GM19452 (cell line): Measurements from ENCODE around the gene ANKRD60.

Experiments
- ATAC-seq: cut with Tn5 transposase; IDR thresholded peaks from one replicate; pipeline ENCODE4 v1.9.1; 2021; ENCODE audit not compliant: unreplicated experiment

The ANKRD60 gene

GRCh38 chr20:58224974-58225373 is 3.5 kb downstream of the ANKRD60 start:
- ATAC-seq, result no peak

DNA sequence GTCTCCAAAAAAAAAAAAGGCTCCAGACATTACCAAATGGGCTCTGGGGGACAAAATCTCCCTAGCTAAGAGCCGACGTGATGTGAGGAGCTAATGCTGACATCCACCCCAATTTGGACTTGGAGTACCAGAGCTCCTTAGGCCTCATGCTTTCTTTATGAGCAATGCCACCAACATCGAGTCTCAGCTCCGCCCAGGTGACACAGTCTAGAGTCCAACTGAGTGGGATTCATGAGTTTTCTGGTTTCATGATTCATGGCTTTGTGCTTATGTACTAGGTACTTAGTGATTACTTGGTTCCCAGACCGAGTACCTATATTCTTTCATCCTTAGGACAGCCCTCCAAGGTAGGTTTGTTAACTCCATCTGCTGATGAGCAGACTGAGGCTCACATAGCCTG is 4.4 kb downstream of the ANKRD60 start:
- no peak for ATAC-seq

- no peak for ATAC-seq
Measured at GRCh38 chr20:58223358-58223941, 5.0 kb downstream of the ANKRD60 start.

DNA sequence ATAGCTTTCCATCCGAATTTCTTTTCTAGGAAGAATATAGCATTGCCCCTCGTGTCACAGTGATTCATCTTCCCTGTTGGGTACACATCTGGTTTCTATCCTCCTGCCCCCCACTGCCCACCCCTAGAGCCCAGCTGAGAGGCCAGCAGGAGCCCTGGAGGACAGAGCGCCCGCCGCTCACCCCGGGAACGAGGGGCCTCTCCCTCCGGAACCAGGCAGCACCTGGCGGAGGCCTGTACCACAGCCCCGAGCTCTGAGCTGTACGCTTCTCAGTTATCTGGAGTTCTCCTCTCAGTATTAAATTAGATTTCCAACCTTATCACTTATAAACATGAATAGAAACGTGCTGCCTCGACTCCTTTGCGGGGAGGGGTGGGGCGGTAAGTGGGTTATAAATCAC is 6.0 kb downstream of the ANKRD60 start:
- no peak for ATAC-seq

DNA sequence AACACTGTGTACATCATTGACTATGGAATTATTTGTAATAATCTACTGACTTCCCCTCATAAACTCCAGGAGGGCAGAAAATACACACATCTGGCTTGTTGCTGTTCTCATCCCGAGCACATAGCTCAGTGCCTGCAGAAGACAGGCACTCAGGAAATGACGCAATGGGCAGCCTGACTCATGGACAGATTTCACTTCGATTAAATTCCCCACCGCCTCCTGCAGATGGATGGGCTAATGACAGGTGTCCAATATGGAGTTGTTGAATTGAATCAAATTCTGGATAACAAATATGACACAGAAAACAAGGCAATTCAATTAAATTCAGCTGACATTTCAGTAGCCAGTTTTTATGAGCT is 9.1 kb downstream of the ANKRD60 start:
- ATAC-seq, result no peak

DNA sequence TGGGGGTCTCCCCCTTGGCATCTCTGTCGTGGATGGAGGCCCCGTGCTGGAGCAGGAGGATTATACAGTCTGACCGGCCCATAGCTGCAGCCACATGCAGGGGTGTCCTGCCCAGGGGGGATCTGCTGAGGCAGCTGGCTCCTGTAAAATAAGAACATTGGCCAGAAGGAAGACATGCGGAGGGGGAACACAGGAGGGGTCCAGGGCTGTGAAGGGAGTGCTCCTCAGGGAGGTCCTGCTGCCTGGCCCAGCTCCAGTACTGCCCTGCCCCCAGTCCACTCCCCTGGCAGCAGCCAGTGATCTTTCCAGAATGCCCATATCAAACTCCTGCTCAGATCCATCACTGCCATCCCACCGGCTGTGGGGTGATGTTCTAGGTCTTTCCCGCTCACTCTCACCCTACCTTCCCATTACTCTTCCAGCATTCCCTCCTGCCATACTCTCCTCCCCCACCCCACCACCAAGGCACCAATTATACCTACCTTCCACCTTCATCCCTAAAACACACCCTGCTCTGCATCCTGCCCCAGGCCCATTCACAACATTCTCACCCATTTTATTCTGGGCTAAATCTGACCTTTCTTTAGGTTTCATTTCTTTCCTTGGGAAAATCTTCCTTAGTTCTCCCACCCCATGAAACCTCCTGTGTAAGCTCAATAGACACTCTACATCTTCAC is 9.7 kb downstream of the ANKRD60 start:
- no peak for ATAC-seq

DNA sequence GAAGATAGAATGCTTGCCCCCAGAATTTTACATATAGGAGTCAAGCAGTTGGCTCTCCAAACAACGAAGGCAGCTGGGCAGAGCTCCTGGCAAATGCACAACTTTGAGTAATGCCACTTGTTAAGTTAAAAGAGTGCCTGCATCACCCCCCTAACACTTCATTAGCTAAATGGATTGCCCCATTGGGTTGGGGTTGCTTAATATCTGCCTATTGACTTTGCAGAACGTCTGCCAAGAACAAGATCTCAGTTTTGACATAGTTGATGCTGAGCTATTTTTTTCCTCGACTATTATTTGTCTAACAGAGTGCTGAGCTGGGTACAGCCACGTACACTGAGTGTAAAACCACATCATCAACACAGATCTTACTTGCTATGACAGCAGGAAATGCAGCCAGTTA is 12.1 kb downstream of the ANKRD60 start:
- no peak for ATAC-seq

DNA sequence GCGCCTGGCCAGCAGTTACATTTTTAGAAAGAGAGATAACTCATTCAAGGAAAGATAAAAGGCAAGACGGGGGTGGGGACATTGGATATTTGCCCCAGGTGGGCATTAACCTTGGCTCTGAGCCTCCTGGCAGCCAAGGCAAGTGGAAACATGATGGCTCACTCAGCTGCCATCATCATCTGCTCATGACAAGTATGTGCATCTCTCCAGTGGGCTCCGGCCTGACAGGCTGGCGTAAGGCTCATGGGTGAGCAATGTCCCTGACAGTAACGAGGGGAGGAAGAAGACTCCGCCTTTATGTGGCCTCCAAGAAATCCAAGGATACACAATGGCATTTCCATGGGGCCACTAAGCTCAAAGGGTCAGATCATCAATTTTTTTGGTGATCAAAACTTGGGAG is 13.3 kb downstream of the ANKRD60 start:
- no peak for ATAC-seq

- no peak for ATAC-seq
Measured at GRCh38 chr20:58214310-58214709, 14.1 kb downstream of the ANKRD60 start.

DNA sequence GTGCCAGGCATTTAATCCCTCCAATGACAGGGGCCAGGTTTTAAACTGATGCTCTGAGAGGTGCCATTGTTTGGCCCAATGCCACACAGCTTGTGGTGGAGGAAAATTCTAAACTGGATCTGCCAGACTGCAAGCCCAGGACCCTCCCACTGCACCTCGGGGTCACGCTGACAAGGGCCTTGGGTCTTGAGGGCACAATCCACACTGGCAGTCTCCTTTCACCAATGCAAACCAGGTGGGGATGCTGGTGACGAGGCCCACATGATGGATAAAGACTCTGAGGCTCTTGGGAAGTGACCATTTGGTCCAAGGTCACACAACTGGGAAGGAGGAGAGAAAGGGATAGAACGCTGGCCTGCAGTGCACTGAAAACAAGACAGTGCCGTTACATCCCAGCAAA is 14.7 kb downstream of the ANKRD60 start:
- ATAC-seq, result no peak

DNA sequence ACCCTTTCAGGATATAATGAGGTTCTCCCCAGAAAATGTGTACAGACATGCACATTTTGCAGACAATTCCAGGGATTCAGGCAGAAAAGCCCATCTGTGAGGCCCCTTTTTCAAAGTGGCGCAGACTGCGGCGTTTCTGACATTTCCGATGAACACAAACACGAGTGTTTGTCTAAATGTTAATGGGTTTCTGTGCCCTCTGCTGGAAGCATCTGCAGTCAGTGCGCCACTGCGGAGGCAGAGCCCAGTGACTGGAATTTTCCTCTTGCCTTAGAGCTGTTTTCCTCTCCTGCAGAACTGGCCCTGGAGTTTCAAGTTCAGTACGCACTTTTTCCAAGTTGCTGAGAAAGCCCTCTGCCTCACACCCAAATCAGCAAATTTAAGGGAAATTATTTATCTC is 15.3 kb downstream of the ANKRD60 start:
- ATAC-seq, result no peak

GRCh38 chr20:58212636-58213035 is 15.8 kb downstream of the ANKRD60 start:
- no peak for ATAC-seq

DNA sequence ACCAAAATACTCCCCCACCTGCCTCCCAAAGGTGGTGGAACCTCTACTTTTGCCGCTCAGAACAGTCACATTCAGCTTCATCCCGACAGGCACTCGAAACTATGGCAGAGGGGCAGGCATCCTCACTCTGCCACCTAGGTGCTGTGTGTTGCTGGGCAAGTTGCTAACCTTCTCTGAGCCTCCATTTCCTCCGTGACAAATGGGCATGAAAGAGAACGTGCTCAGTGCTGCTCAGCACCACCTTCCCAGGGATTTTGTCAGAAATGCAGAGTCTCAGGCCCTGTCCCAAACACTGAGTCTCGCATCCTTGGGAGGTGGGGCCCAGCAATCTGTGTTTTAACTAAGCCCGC is 18.1 kb downstream of the ANKRD60 start:
- ATAC-seq, result no peak

- peak; percentile 76 for ATAC-seq
Measured at GRCh38 chr20:58209652-58210397, 18.6 kb downstream of the ANKRD60 start.

- ATAC-seq, result no peak
Measured at GRCh38 chr20:58208944-58209343, 19.5 kb downstream of the ANKRD60 start.

DNA sequence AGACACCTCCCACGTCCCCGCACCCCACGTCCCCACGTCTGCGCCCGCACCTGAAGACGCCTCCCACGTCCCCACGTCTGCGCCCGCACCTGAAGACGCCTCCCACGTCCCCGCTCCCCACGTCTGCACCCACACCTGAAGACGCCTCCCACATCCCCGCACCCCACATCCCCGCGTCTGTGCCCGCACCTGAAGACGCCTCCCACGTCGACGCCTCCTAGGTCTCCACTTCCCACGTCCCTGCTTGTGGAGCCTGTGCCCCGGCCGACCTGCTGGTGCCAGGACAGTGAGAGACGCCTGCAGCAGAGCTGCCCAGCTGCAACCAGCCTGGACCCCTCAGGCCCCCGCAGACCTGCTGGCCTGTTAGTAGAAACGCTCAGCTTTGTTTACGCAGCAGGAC is 22.6 kb downstream of the ANKRD60 start:
- ATAC-seq, result no peak

DNA sequence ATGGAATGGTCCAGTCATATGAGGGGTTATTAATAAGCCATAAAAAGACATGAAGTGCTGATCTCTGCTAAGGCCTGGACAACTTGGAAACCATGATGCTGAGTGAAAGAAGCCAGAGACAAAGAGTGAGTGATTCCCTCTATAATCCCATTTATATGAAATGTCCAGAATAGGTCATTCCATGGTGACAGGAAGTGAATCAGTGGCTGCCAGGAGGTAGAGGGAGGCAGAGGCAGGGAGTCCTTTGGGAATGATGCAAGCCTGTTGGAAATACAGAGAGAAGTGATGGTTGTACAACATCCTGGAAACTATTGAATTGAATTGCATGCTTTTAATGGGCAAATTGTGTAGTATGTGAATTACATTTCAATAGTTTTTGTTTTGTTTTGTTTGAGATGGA is 26.4 kb downstream of the ANKRD60 start:
- ATAC-seq, result no peak

DNA sequence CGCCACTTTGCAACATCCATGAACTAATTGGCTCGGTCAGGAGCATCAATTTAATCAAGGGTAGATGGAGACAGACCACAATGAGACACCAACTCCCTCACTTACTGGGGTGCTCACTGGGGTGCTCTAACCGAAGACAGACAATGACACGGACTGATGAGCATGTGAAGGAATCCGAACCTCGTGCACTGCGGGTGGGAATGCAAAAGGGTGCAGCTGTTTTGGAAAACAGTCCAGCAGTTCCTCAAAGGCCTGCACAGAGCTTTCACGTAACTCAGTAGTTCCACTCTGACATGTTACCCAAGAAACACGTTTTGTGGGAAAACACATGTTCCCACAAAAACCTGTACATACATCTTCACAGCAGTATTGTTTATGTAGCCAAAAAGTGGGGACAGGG is 26.8 kb downstream of the ANKRD60 start:
- no peak for ATAC-seq

GRCh38 chr20:58199469-58199868 is 29.0 kb downstream of the ANKRD60 start:
- ATAC-seq, result no peak

DNA sequence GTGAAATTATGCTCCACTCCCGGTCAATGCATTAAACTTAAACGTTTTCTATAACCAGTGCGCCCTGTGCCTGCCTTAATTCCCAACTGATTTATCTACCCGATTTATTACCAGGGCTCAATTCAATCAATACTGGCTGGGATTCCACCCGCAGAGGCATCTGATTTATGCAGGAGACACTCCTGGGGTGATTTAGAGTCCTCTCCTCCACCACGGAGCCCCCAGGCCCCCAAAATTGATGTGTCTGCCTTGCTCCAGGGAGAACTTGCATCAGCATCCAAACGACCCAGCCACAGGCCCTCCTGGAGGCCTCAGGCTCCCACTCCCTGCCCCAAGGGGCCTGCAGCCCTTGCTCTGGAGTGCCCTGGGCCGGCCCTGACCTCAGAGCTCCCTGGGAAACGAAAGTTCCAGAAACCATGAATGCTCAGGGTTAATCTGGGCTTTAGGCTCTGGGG is 29.5 kb downstream of the ANKRD60 start:
- no peak for ATAC-seq

DNA sequence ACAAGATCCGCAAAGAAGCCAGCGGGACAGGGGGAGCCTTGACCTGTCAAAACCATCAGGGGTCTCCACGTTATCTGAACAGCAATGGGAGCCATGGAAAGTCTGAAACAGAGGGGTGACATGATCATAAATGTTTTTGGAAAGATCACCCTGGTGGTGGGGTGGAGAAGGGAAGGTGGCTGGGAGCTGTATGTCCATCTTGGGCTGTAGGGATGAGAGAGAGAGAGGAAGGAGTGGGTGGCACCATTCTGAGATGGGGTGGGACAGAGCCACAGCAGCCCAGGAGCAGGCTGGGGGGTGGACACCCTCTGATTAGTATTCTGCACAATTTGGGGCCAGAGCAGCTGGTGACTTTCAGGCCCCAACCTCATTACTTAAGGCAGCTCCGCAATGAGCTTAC is 30.1 kb downstream of the ANKRD60 start:
- ATAC-seq, result no peak

- no peak for ATAC-seq
Measured at GRCh38 chr20:58197185-58197469, 31.3 kb downstream of the ANKRD60 start.
